BLaER1 (cell line): ENCODE measurements around the gene IPO13.

ENCODE experiments used
- H3K27ac ChIP-seq: shearing (Covaris generic); formaldehyde crosslinking; 2 replicates; pipeline ENCODE4 v1.8.1; 2022
- H3K27me3 ChIP-seq: shearing (Covaris generic); formaldehyde crosslinking; 2 replicates; pipeline ENCODE4 v1.8.1; 2022
- H3K36me3 ChIP-seq: shearing (Covaris generic); formaldehyde crosslinking; 2 replicates; pipeline ENCODE4 v1.8.1; 2022
- H3K4me1 ChIP-seq: shearing (Covaris generic); formaldehyde crosslinking; 2 replicates; pipeline ENCODE4 v1.8.1; 2022
- H3K4me2 ChIP-seq: shearing (Covaris generic); formaldehyde crosslinking; 2 replicates; pipeline ENCODE4 v1.8.1; 2022
- H3K4me3 ChIP-seq: shearing (Covaris generic); formaldehyde crosslinking; 2 replicates; pipeline ENCODE4 v1.8.1; 2022
- H3K9ac ChIP-seq: shearing (Covaris generic); formaldehyde crosslinking; 2 replicates; pipeline ENCODE4 v1.8.1; 2022
- H3K9me3 ChIP-seq: shearing (Covaris generic); formaldehyde crosslinking; 2 replicates; pipeline ENCODE4 v1.8.1; 2022
- H4K20me1 ChIP-seq: shearing (Covaris generic); formaldehyde crosslinking; 2 replicates; pipeline ENCODE4 v1.8.1; 2022
- Cebpa-rat ChIP-seq: shearing (Covaris generic); IDR thresholded peaks from 2 replicates; pipeline ENCODE4 v1.8.1; 2022

The IPO13 gene

GRCh38 chr1:43962324-43962723 lies 15.6 kb downstream of the IPO13 start:
- no peak overlapping the region for H3K4me3 ChIP-seq
- H3K4me1 ChIP-seq: no peaks in the 10 kb centered on the region
- H3K9me3 ChIP-seq: no peaks in the 10 kb centered on the region
- peaks cover 88% of the 10 kb centered on the region for H3K36me3 ChIP-seq
- no peak overlapping the region for H3K9ac ChIP-seq
- TF ChIP-seq Cebpa-rat: no peak
- no peak overlapping the region for H3K4me2 ChIP-seq
- H3K27me3 ChIP-seq: no peaks in the 10 kb centered on the region
- H4K20me1 ChIP-seq: peaks cover 5% of the 10 kb centered on the region; the same call in 1 of the 2 replicates
- H3K27ac ChIP-seq: no peak overlapping the region

GRCh38 chr1:43963006-43963405 lies 16.3 kb downstream of the IPO13 start:
- Histone ChIP-seq H3K4me2 (no peak overlapping the region), H3K27ac (no peak overlapping the region), H3K36me3 (peaks cover 88% of the 10 kb centered on the region), H3K27me3 (no peaks in the 10 kb centered on the region), H4K20me1 (peaks cover 5% of the 10 kb centered on the region; the same call in 1 of the 2 replicates), H3K9ac (no peak overlapping the region), H3K4me3 (no peak overlapping the region), H3K4me1 (no peaks in the 10 kb centered on the region), H3K9me3 (no peaks in the 10 kb centered on the region)
- TF ChIP-seq Cebpa-rat: no peak

- H3K9me3 ChIP-seq: no peaks in the 10 kb centered on the region
- H3K4me1 ChIP-seq: no peaks in the 10 kb centered on the region
- H3K36me3 ChIP-seq: peaks cover 80% of the 10 kb centered on the region
- H3K27me3 ChIP-seq: no peaks in the 10 kb centered on the region
- peaks cover 5% of the 10 kb centered on the region; the same call in 1 of the 2 replicates for H4K20me1 ChIP-seq
- H3K4me3 ChIP-seq: no peak overlapping the region
- no peak overlapping the region for H3K9ac ChIP-seq
- TF ChIP-seq Cebpa-rat: no peak
- H3K27ac ChIP-seq: no peak overlapping the region
- H3K4me2 ChIP-seq: no peak overlapping the region
Observed at GRCh38 chr1:43963890-43964289, 17.1 kb downstream of the IPO13 start.

GRCh38 chr1:43965316-43965715 lies 18.6 kb downstream of the IPO13 start:
- no peak for TF ChIP-seq Cebpa-rat
- Histone ChIP-seq H3K27me3 (no peaks in the 10 kb centered on the region), H3K36me3 (peaks cover 67% of the 10 kb centered on the region), H3K4me3 (no peak overlapping the region), H3K4me2 (no peak overlapping the region), H3K4me1 (peaks cover 2% of the 10 kb centered on the region), H3K27ac (no peak overlapping the region), H4K20me1 (peaks cover 9% of the 10 kb centered on the region; the same call in 1 of the 2 replicates), H3K9me3 (no peaks in the 10 kb centered on the region), H3K9ac (no peak overlapping the region)

GRCh38 chr1:43968348-43968948 lies 21.7 kb downstream of the IPO13 start:
- H3K4me3 ChIP-seq: no peak overlapping the region
- no peak overlapping the region for H3K4me2 ChIP-seq
- H3K4me1 ChIP-seq: peaks cover 12% of the 10 kb centered on the region
- H3K27me3 ChIP-seq: no peaks in the 10 kb centered on the region
- no peak overlapping the region for H3K9ac ChIP-seq
- peaks cover 62% of the 10 kb centered on the region for H3K36me3 ChIP-seq
- no peak overlapping the region for H3K27ac ChIP-seq
- peaks cover 19% of the 10 kb centered on the region; the same call in 1 of the 2 replicates for H4K20me1 ChIP-seq
- TF ChIP-seq Cebpa-rat: no peak
- no peaks in the 10 kb centered on the region for H3K9me3 ChIP-seq

GRCh38 chr1:43969416-43969745 lies 22.6 kb downstream of the IPO13 start:
- H3K4me1 ChIP-seq: peaks cover 22% of the 10 kb centered on the region
- H3K27ac ChIP-seq: no peak overlapping the region
- H3K36me3 ChIP-seq: peaks cover 57% of the 10 kb centered on the region
- peak overlapping the region; percentile 100 for H3K4me2 ChIP-seq
- H3K27me3 ChIP-seq: no peaks in the 10 kb centered on the region
- peak overlapping the region; percentile 94 for H3K4me3 ChIP-seq
- H4K20me1 ChIP-seq: peaks cover 19% of the 10 kb centered on the region; the same call in 1 of the 2 replicates
- TF ChIP-seq Cebpa-rat: no peak
- H3K9ac ChIP-seq: no peak overlapping the region
- no peaks in the 10 kb centered on the region for H3K9me3 ChIP-seq

GRCh38 chr1:43969746-43970466 lies 23.2 kb downstream of the IPO13 start, which contains the start of gene DPH2:
Gene DPH2 (plus strand): TSS chr1:43970010. CDS start chr1:43970176, 166 bp downstream.
- peak within 1 kb of the TSS; percentile 94 for H3K4me3 ChIP-seq

GRCh38 chr1:43970502-43970901 lies 23.8 kb downstream of the IPO13 start:
- peak overlapping the region; percentile 100 for H3K4me2 ChIP-seq
- H3K9ac ChIP-seq: peak overlapping the region; percentile 87
- no peak for TF ChIP-seq Cebpa-rat
- peak overlapping the region; percentile 94 for H3K4me3 ChIP-seq
- peaks cover 23% of the 10 kb centered on the region for H3K4me1 ChIP-seq
- peak overlapping the region; percentile 78 for H3K27ac ChIP-seq
- H4K20me1 ChIP-seq: peaks cover 23% of the 10 kb centered on the region
- no peaks in the 10 kb centered on the region for H3K9me3 ChIP-seq
- H3K36me3 ChIP-seq: peaks cover 53% of the 10 kb centered on the region
- H3K27me3 ChIP-seq: no peaks in the 10 kb centered on the region

More at GRCh38 chr1:43969746-43970466, 23.2 kb downstream of the IPO13 start, which contains the start of gene DPH2:
- Histone ChIP-seq H3K9ac (peak within 1 kb of the TSS; percentile 87), H3K4me1 (peaks cover 23% of the 10 kb centered on the region), H3K9me3 (no peaks in the 10 kb centered on the region), H3K27me3 (no peaks in the 10 kb centered on the region), H3K4me2 (peak within 1 kb of the TSS; percentile 100), H3K36me3 (peaks cover 53% of the 10 kb centered on the region), H3K27ac (peak within 1 kb of the TSS; percentile 78), H4K20me1 (peaks cover 19% of the 10 kb centered on the region; the same call in 1 of the 2 replicates)
- TF ChIP-seq Cebpa-rat: no peak

GRCh38 chr1:43970911-43971310 lies 24.2 kb downstream of the IPO13 start:
- Histone ChIP-seq H3K4me1 (peaks cover 24% of the 10 kb centered on the region), H3K27ac (no peak overlapping the region), H3K4me2 (peak overlapping the region; percentile 100), H4K20me1 (peaks cover 23% of the 10 kb centered on the region), H3K4me3 (peak overlapping the region; percentile 94), H3K9me3 (no peaks in the 10 kb centered on the region), H3K9ac (peak overlapping the region; percentile 87), H3K36me3 (peaks cover 50% of the 10 kb centered on the region), H3K27me3 (no peaks in the 10 kb centered on the region)
- no peak for TF ChIP-seq Cebpa-rat
